GM18951 (cell line): ENCODE results near the gene PTEN.
"Not testable (repeated sequence)": the region's sequence is repeated elsewhere in the genome, so short reads cannot be mapped to it uniquely, and the experiment has no call there.

ENCODE experiments used
- POLR2A ChIP-seq: IDR thresholded peaks from 4 replicates; pipeline ENCODE4 v1.6.1; 2011; ENCODE audit warnings: mild to moderate bottlenecking; ENCODE audit not compliant: insufficient read length, insufficient read depth; ENCODE audit errors: extremely low read depth
- in situ Hi-C: fragments of 300-500 bp; cut with MboI; formaldehyde crosslinking; loops from one replicate; pipeline ENCODE4 v1.12.0; 2022; ENCODE audit warnings: low sequenced_read_pairs, mixed read lengths, inconsistent platforms; ENCODE audit not compliant: unreplicated experiment

PTEN gene

GRCh38 chr10:87838650-87839049, 24.8 kb upstream of the PTEN start:
- in situ Hi-C loops = no loop called here
- TF ChIP-seq POLR2A = no peak

GRCh38 chr10:87841186-87841585, 22.2 kb upstream of the PTEN start:
- no peak for TF ChIP-seq POLR2A
- in situ Hi-C loops = no loop called here

GRCh38 chr10:87842220-87842641, 21.2 kb upstream of the PTEN start:
- no peak for TF ChIP-seq POLR2A
- in situ Hi-C loops = no loop called here

- in situ Hi-C loops = no loop called here
- no peak for TF ChIP-seq POLR2A
Measured at GRCh38 chr10:87842776-87843497, 20.5 kb upstream of the PTEN start.

GRCh38 chr10:87843714-87844113, 19.7 kb upstream of the PTEN start:
- in situ Hi-C loops = no loop called here
- TF ChIP-seq POLR2A = no peak

- in situ Hi-C loops = no loop called here
- no peak for TF ChIP-seq POLR2A
Measured at GRCh38 chr10:87844837-87845623, 18.4 kb upstream of the PTEN start.

- in situ Hi-C loops = no loop called here
- TF ChIP-seq POLR2A = no peak
Measured at GRCh38 chr10:87845624-87845998, 17.8 kb upstream of the PTEN start.

GRCh38 chr10:87846023-87846422, 17.4 kb upstream of the PTEN start:
- TF ChIP-seq POLR2A = no peak
- in situ Hi-C loops = no loop called here

GRCh38 chr10:87846711-87847110, 16.7 kb upstream of the PTEN start:
- in situ Hi-C loops = not testable (repeated sequence)

- TF ChIP-seq POLR2A = no peak
- in situ Hi-C loops = no loop called here
Measured at GRCh38 chr10:87847550-87847949, 15.9 kb upstream of the PTEN start.

- in situ Hi-C loops = no loop called here
- TF ChIP-seq POLR2A = no peak
Measured at GRCh38 chr10:87849001-87849400, 14.4 kb upstream of the PTEN start.

- in situ Hi-C loops = loop anchor here (10.0 kb wide), 1 partner anchor 704 kb away; no protein-coding TSS in a partner anchor
Measured at GRCh38 chr10:87850742-87851205, 12.7 kb upstream of the PTEN start.

GRCh38 chr10:87852089-87852488, 11.3 kb upstream of the PTEN start:
- TF ChIP-seq POLR2A = no peak
- in situ Hi-C loops = loop anchor here (10.0 kb wide), 1 partner anchor 703 kb away; no protein-coding TSS in a partner anchor

More at GRCh38 chr10:87850742-87851205, 12.7 kb upstream of the PTEN start:
- TF ChIP-seq POLR2A = no peak

GRCh38 chr10:87855247-87855646, 8.2 kb upstream of the PTEN start:
- in situ Hi-C loops = loop anchor here (10.0 kb wide), 1 partner anchor 700 kb away; no protein-coding TSS in a partner anchor

- in situ Hi-C loops = loop anchor here (10.0 kb wide), 1 partner anchor 699 kb away; no protein-coding TSS in a partner anchor
Measured at GRCh38 chr10:87855665-87856064, 7.8 kb upstream of the PTEN start.
